GM23338 (cell line): ENCODE data around the gene ANKLE2.

ENCODE experiments used
- CREB1 ChIP-seq: fragments of 250-450 bp; sonication (Bioruptor Pico); IDR thresholded peaks from 2 replicates; pipeline ENCODE4 v1.5.0; 2020; ENCODE audit warnings: low read depth, mild to moderate bottlenecking, moderate library complexity
- ETS1 ChIP-seq: IDR thresholded peaks from 2 replicates; pipeline ENCODE4 v1.6.1; 2016; ENCODE audit warnings: antibody characterized with exemption
- EZH2 ChIP-seq: fragments of 200-600 bp; sonication (generic); IDR thresholded peaks from one replicate; pipeline ENCODE4 v1.8.0; 2017; ENCODE audit warnings: antibody characterized with exemption, mild to moderate bottlenecking, low read depth; ENCODE audit not compliant: unreplicated experiment
- EZH2phosphoT487 ChIP-seq: fragments of 200-600 bp; sonication (generic); IDR thresholded peaks from one replicate; pipeline ENCODE4 v1.8.1; 2018; ENCODE audit warnings: antibody characterized with exemption; ENCODE audit not compliant: unreplicated experiment
- JUNB ChIP-seq: IDR thresholded peaks from one replicate; pipeline ENCODE4 v1.6.1; 2016; ENCODE audit warnings: antibody characterized with exemption; ENCODE audit not compliant: unreplicated experiment
- NANOG ChIP-seq: IDR thresholded peaks from 2 replicates; pipeline ENCODE4 v1.6.1; 2016; ENCODE audit warnings: antibody characterized with exemption, borderline replicate concordance
- POLR2AphosphoS5 ChIP-seq: IDR thresholded peaks from 2 replicates; pipeline ENCODE4 v1.6.1; 2016; ENCODE audit warnings: antibody characterized with exemption, low read depth
- STAT1 ChIP-seq: IDR thresholded peaks from one replicate; pipeline ENCODE4 v1.6.1; 2016; ENCODE audit warnings: antibody characterized with exemption; ENCODE audit not compliant: unreplicated experiment
- ZNF114 ChIP-seq: fragments of 250-450 bp; sonication (Bioruptor Pico); IDR thresholded peaks from 2 replicates; pipeline ENCODE4 v1.5.0; 2020; ENCODE audit warnings: mild to moderate bottlenecking, moderate library complexity
- ZNF331 ChIP-seq: fragments of 250-450 bp; sonication (Bioruptor Pico); IDR thresholded peaks from 2 replicates; pipeline ENCODE4 v1.5.0; 2020; ENCODE audit warnings: low read depth, mild to moderate bottlenecking, moderate library complexity
- ZNF462 ChIP-seq: fragments of 250-450 bp; sonication (Bioruptor Pico); IDR thresholded peaks from 2 replicates; pipeline ENCODE4 v1.5.0; 2020; ENCODE audit warnings: mild to moderate bottlenecking, moderate library complexity
- TF ChIP-seq, protein P1 (sequence below), 2 experiments: fragments of 200-600 bp in 1 of 2; sonication (generic) in 1 of 2; conservative IDR thresholded peaks; 2 replicates each; pipeline versions ENCODE4 v1.5.1 to v1.6.1; 2016 to 2017; ENCODE audit warnings: antibody characterized with exemption in 2 of 2, low read depth in 2 of 2, mild to moderate bottlenecking in 2 of 2, moderate library complexity in 1 of 2
- TF ChIP-seq, protein P2 (sequence below): IDR thresholded peaks from one replicate; pipeline ENCODE4 v1.6.1; 2018; ENCODE audit warnings: antibody characterized with exemption; ENCODE audit not compliant: unreplicated experiment

GRCh38 chr12:132788375-132789098 lies 26.9 kb upstream of the ANKLE2 start:
- TF ChIP-seq POLR2AphosphoS5 (no peak), EZH2phosphoT487 (peak; percentile 60), EZH2 (no peak), STAT1 (no peak), CREB1 (CRISPR knock-in tag) (no peak), NANOG (no peak), ETS1 (no peak), JUNB (no peak), ZNF331 (CRISPR knock-in tag) (no peak), ZNF114 (CRISPR knock-in tag) (no peak), ZNF462 (no peak)
- TF ChIP-seq, protein P1, sequence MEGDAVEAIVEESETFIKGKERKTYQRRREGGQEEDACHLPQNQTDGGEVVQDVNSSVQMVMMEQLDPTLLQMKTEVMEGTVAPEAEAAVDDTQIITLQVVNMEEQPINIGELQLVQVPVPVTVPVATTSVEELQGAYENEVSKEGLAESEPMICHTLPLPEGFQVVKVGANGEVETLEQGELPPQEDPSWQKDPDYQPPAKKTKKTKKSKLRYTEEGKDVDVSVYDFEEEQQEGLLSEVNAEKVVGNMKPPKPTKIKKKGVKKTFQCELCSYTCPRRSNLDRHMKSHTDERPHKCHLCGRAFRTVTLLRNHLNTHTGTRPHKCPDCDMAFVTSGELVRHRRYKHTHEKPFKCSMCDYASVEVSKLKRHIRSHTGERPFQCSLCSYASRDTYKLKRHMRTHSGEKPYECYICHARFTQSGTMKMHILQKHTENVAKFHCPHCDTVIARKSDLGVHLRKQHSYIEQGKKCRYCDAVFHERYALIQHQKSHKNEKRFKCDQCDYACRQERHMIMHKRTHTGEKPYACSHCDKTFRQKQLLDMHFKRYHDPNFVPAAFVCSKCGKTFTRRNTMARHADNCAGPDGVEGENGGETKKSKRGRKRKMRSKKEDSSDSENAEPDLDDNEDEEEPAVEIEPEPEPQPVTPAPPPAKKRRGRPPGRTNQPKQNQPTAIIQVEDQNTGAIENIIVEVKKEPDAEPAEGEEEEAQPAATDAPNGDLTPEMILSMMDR (conservative IDR thresholded peaks at IDR 0.05; ENCODE audit: low read depth in 2 of 2): no peak
- TF ChIP-seq, protein P2, sequence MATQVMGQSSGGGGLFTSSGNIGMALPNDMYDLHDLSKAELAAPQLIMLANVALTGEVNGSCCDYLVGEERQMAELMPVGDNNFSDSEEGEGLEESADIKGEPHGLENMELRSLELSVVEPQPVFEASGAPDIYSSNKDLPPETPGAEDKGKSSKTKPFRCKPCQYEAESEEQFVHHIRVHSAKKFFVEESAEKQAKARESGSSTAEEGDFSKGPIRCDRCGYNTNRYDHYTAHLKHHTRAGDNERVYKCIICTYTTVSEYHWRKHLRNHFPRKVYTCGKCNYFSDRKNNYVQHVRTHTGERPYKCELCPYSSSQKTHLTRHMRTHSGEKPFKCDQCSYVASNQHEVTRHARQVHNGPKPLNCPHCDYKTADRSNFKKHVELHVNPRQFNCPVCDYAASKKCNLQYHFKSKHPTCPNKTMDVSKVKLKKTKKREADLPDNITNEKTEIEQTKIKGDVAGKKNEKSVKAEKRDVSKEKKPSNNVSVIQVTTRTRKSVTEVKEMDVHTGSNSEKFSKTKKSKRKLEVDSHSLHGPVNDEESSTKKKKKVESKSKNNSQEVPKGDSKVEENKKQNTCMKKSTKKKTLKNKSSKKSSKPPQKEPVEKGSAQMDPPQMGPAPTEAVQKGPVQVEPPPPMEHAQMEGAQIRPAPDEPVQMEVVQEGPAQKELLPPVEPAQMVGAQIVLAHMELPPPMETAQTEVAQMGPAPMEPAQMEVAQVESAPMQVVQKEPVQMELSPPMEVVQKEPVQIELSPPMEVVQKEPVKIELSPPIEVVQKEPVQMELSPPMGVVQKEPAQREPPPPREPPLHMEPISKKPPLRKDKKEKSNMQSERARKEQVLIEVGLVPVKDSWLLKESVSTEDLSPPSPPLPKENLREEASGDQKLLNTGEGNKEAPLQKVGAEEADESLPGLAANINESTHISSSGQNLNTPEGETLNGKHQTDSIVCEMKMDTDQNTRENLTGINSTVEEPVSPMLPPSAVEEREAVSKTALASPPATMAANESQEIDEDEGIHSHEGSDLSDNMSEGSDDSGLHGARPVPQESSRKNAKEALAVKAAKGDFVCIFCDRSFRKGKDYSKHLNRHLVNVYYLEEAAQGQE: no peak
